C4-2B (cell line): ENCODE measurements around the gene NPSR1.

Experiments
- ZFX ChIP-seq: fragments of 450-650 bp; IDR thresholded peaks from 2 replicates; pipeline ENCODE4 v1.6.1; 2017
- TF ChIP-seq, protein P1 (sequence below): fragments of 450-650 bp; conservative IDR thresholded peaks from 2 replicates; pipeline ENCODE4 v1.5.1; 2017; ENCODE audit warnings: mild to moderate bottlenecking

DNA sequence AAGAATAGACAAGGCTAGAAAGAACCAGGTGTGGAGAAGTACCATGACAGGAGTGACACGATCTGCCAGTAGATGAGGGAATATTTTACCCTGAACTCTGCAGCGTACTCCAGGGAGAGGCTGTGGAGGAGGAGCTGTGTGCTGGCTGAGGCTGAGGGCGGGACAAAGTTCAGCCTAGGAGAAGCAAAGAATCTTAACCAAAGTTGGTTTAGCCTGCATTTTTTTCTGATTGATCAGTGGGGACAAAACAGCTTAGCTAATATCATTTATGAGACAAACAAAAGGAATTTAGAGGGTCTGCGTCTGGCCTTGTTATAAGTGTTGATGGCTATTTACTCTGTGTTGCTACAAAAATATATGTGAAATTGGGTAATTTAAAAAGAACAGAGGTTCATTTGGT lies 5.2 kb upstream of the NPSR1 start:
- TF ChIP-seq, protein P1, sequence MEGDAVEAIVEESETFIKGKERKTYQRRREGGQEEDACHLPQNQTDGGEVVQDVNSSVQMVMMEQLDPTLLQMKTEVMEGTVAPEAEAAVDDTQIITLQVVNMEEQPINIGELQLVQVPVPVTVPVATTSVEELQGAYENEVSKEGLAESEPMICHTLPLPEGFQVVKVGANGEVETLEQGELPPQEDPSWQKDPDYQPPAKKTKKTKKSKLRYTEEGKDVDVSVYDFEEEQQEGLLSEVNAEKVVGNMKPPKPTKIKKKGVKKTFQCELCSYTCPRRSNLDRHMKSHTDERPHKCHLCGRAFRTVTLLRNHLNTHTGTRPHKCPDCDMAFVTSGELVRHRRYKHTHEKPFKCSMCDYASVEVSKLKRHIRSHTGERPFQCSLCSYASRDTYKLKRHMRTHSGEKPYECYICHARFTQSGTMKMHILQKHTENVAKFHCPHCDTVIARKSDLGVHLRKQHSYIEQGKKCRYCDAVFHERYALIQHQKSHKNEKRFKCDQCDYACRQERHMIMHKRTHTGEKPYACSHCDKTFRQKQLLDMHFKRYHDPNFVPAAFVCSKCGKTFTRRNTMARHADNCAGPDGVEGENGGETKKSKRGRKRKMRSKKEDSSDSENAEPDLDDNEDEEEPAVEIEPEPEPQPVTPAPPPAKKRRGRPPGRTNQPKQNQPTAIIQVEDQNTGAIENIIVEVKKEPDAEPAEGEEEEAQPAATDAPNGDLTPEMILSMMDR = no peak
- no peak for TF ChIP-seq ZFX
